ENCODE measurements around the gene GTF2F2.

The GTF2F2 gene

DNA sequence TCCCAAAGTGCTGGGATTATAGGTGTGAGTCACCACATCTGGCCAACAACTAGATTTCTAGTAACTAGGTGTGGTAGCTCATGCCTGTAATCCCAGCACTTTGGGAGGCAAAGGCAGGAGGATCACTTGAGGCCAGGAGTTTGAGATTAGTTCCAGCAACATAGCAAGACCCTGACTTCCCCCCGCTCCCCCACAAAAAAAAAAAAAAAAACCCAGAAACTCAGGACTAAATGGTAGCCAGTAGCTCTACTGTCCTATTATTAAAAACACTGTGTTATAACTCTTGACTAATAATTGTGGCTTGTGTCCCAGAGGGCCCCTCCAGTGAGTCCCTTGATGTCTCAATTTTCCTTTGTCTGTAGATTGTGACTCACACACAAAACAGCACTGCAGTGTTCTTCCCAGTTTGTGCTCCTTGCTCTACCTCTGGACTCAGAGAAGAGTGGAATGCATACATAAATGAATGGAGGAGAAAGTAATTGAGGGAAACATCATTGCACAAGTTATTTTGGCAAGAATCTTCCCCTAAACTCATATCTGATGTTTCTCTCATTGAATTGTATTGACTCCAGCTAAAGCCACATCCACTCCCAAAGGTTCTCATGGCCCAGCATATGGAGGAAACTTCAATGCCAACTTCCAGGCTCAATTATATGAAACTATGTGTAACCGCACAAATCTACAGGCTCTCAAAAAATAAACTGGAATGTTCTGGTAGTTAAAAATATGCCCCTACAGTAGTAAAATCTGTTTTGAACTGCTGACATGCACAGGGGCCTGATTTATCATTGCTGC, 211.9 kb downstream of the GTF2F2 start:
- no peak overlapping the region for H3K4me3 ChIP-seq (ENCODE audit: low read length)
- no peak for TF ChIP-seq CTCF (conservative IDR thresholded peaks at IDR 0.05; ENCODE audit: low read depth, low read length)
- peak; percentile 42 for DNase-seq (ENCODE audit: low read depth)

DNA sequence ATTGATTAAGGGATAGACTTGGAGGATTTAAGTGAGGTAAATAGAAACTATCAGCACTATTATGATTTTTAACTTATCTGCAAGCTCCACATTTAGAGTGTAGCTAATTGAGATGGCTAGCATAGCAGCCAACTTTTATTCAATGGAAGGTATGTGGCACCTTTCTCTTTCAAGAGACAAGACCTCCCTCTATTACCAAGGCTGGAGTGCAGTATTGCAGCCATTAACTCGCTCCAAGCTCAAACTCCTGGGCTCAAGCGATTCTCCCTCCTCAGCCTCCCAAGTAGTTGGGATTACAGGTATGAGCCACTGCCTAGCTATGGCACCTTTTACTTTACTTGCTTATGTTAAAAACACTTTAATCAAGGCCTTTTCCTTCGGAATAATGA, 212.5 kb downstream of the GTF2F2 start:
- DNase-seq (ENCODE audit: low read depth): no peak
- H3K4me3 ChIP-seq (ENCODE audit: low read length): no peak overlapping the region
- no peak for TF ChIP-seq CTCF (conservative IDR thresholded peaks at IDR 0.05; ENCODE audit: low read depth, low read length)

DNA sequence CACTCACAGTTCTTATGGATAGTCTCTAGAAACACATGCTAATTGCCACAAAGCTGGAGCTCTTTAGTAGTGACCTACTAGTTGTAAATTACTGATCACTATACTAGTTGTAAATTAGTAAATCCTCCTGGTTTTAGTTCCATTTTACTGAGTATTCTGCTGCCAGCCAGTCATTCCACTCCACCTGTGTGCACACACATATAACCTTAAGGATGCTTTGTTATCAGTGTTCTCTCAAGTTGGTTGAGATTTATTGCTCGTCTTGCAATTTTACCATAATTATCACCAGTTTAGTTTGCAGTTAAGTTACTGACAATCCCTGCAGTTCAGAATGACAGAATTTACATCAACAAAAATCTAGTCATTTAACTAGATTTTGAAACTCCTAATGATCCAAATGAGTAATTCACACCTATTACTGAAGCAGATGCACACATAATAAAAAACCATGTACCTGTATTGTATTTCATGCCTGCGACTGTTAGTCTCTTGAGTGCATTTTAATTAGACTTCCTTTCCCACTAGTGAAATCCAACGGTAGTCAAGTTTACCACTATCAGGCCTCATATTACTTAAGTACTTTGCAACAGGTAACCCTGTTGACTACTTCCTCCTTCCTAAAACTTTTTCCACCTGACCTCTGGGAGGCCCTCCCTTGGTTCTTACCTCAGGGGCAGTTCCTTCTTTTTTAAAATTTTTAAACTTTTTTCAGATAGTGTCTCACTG, 213.1 kb downstream of the GTF2F2 start:
- no peak overlapping the region for H3K4me3 ChIP-seq (ENCODE audit: low read length)
- no peak for DNase-seq (ENCODE audit: low read depth)
- TF ChIP-seq CTCF (conservative IDR thresholded peaks at IDR 0.05; ENCODE audit: low read depth, low read length): no peak

Measured in retinal pigment epithelial cell (primary cell).